GM13977 (cell line): ENCODE measurements around the gene NUP205.

Experiments used
- DNase-seq: peaks from one replicate; pipeline ENCODE4 v3.0.0; 2012; ENCODE audit warnings: low spot score
- in situ Hi-C: fragments of 300-500 bp; cut with MboI; formaldehyde crosslinking; loops from one replicate; pipeline ENCODE4 v1.12.0; 2022; ENCODE audit warnings: low sequenced_read_pairs, low pct_unique_long_range_greater_than_20kb, mixed read lengths, inconsistent platforms; ENCODE audit not compliant: unreplicated experiment
- TF ChIP-seq, protein P1 (sequence below): IDR thresholded peaks from 2 replicates; pipeline ENCODE4 v1.5.1; 2012; ENCODE audit warnings: mild to moderate bottlenecking, control low read depth; ENCODE audit not compliant: insufficient read depth; ENCODE audit errors: extremely low read depth, missing control alignments

The NUP205 gene

DNA sequence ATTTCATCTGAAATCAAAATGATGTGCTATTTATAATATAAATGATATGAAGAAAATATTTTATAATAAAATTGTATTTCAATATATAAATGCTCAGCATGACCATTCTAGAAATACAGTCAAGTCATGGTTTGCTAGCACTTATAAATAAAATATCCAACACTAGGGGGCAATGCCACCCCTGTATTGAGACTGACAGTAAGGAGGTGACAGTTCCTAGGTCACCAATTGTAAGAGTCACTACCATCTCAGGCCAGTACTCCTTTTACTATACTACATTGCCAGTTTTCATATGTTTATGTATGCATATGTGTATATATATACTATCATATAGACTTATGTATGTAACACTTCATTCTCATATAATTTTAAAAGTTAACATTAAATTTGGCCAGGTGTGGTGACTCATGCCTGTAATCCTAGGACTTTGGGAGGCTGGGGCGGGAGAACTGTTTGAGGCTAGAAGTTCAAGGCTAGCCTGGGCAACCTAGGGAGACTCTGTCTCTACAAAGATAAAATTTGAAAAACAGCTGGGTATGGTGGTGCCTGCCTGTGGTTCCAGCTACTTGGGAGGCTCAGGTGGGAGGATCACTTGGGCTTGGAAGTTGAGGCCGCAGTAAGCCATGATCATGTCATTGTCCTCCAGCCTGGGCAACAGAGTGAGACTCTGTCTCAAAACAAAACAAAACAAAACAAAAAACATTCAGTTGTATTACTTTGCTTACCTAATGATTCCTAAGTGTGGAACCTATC, 45.4 kb upstream of the NUP205 start:
- TF ChIP-seq, protein P1, sequence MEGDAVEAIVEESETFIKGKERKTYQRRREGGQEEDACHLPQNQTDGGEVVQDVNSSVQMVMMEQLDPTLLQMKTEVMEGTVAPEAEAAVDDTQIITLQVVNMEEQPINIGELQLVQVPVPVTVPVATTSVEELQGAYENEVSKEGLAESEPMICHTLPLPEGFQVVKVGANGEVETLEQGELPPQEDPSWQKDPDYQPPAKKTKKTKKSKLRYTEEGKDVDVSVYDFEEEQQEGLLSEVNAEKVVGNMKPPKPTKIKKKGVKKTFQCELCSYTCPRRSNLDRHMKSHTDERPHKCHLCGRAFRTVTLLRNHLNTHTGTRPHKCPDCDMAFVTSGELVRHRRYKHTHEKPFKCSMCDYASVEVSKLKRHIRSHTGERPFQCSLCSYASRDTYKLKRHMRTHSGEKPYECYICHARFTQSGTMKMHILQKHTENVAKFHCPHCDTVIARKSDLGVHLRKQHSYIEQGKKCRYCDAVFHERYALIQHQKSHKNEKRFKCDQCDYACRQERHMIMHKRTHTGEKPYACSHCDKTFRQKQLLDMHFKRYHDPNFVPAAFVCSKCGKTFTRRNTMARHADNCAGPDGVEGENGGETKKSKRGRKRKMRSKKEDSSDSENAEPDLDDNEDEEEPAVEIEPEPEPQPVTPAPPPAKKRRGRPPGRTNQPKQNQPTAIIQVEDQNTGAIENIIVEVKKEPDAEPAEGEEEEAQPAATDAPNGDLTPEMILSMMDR = peak; percentile 64
- in situ Hi-C loops = loop anchor here (25.0 kb wide), 1 partner anchor 225 kb away; no protein-coding TSS in a partner anchor
- DNase-seq = peak; percentile 68

DNA sequence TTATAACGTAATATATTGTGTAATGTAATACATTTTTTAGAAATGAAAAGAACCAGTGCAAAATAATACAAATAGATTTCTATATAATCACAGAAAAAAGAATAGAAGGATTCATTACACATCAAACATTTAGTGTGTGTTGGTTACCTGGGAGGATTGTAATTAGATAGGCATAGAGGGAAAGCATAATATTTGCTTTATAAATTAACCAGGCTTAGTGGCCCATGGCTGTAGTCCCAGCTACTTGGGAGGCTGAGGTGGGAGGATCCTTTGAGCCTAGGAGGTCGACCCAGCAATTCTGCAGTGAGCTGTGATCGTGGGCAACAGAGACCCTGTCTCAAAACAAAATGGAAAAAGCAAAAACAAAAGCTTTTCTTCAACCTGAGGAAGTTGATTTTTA, 42.9 kb upstream of the NUP205 start:
- TF ChIP-seq, protein P1 = no peak
- no peak for DNase-seq
- in situ Hi-C loops = loop anchor here (5.0 to 25.0 kb wide), 2 partner anchors 42 to 228 kb away; partner anchors contain the start of gene NUP205

DNA sequence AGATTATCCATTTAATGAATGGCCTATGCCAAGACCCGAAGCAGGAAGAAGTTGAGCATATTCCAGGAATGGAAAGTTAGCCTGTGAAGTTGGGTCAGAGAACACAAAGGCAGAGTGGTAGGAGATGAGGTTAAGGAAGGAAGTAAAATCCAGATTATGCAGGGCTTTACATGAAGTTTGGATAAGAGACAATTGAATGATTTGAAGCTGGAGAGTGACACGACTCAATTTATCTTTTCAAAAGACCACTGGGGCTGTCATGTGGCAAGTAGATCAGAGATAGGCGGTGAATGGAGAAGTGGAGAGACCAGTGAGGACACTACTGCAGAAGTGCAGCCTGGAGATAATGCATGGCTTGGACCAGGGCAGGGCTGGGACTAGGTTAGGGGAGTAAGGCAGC, 40.7 kb upstream of the NUP205 start:
- TF ChIP-seq, protein P1 = no peak
- DNase-seq = no peak
- in situ Hi-C loops = loop anchor here (5.0 to 25.0 kb wide), 2 partner anchors 40 to 230 kb away; partner anchors contain the start of gene NUP205

DNA sequence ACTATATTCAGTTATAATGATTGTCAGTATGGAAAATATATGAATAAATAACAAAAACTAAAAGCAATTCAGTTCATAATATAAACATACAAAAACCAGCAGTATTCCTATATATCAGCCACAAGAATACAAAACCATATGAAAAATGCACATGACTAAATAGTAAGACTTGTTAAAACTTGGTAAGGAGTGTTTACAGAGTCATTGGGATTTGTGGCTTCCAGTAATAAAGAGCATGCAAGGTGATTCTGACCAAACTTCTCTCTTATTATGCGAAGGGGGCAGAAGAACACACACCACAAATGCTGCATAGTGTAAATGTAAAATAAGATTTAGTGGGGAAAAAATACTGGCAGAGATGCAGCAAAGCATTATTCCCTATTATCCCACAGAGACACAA, 39.0 kb upstream of the NUP205 start:
- in situ Hi-C loops = loop anchor here (5.0 to 25.0 kb wide), 2 partner anchors 39 to 231 kb away; partner anchors contain the start of gene NUP205
- DNase-seq = no peak
- TF ChIP-seq, protein P1 = no peak

DNA sequence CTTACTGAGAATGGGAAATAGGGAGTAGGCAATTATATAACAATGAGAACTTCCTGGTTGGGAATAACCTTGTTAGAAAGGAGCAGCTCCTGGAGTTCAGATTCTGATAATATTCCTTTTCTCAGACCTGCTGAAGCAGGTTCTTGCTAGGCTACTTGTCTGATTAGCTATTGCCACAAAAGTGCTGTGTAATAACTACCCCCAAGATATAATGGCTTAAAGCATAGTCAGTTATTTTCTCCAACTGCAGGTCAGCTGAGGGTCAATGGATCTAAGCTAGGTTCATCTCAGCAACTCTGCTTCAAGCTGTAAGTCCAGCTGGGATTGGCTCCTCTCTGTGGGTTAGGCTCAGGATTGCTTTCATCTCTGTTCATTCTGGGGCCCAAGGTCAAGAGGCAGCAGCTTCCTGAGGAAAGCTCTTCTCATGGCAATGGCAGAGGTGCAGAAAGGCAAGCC, 38.5 kb upstream of the NUP205 start:
- no peak for DNase-seq
- TF ChIP-seq, protein P1 = no peak
- in situ Hi-C loops = loop anchor here (5.0 to 25.0 kb wide), 2 partner anchors 38 to 232 kb away; partner anchors contain the start of gene NUP205

DNA sequence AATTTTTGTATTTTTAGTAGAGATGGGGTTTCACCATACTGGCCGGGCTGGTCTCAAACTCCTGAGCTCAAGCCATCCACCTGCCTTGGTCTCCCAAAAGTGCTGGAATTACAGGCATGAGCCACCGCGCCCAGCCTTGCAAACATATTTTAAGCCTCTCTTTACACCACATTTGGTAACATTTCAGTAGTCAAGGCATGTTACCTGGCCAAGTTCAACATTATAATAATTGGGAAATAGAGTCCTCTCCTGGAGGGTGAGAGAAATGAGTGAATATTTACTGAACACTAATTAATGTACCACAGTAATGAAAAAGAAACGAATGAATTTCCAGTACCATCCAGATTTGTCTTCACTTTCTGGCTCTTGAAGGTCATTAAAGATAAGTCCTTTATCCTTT, 37.8 kb upstream of the NUP205 start:
- no peak for DNase-seq
- TF ChIP-seq, protein P1 = no peak
- in situ Hi-C loops = loop anchor here (5.0 to 25.0 kb wide), 2 partner anchors 37 to 233 kb away; partner anchors contain the start of gene NUP205
